H9 (cell line): ENCODE data around the gene DUSP11. TPM values are rescaled to one million over a fixed set of nuclear protein-coding genes. Genes with fewer than 3 reads are reported as not detected.
"Not testable (repeated sequence)": the region's sequence is repeated elsewhere in the genome, so short reads cannot be mapped to it uniquely, and the experiment has no call there.

ENCODE experiments used
- DNase-seq: peaks from one replicate; pipeline ENCODE4 v3.0.0-alpha.2; 2017
- H2AFZ ChIP-seq: one replicate; pipeline ENCODE4 v1.6.1; 2013; ENCODE audit warnings: mild to moderate bottlenecking, low read length, control low read depth, moderate library complexity
- H2AK5ac ChIP-seq: 2 replicates; pipeline ENCODE4 v1.6.1; 2013; ENCODE audit warnings: low read length, control low read depth, mixed read lengths; ENCODE audit not compliant: insufficient read length
- H2BK120ac ChIP-seq: one replicate; pipeline ENCODE4 v1.6.1; 2013; ENCODE audit warnings: low read depth, mild to moderate bottlenecking, low read length, control low read depth, inconsistent platforms; ENCODE audit not compliant: poor library complexity, severe bottlenecking
- H2BK12ac ChIP-seq: 2 replicates; pipeline ENCODE4 v1.6.1; 2013; ENCODE audit warnings: low read length, control low read depth, mixed read lengths, low read depth; ENCODE audit not compliant: insufficient read length
- H2BK15ac ChIP-seq: 2 replicates; pipeline ENCODE4 v1.6.1; 2013; ENCODE audit warnings: low read depth, low read length, control low read depth
- H2BK20ac ChIP-seq: one replicate; pipeline ENCODE4 v1.6.1; 2013; ENCODE audit warnings: low read depth, mild to moderate bottlenecking, low read length, control low read depth, inconsistent platforms; ENCODE audit not compliant: poor library complexity, severe bottlenecking
- H2BK5ac ChIP-seq: 2 replicates; pipeline ENCODE4 v1.6.1; 2013; ENCODE audit warnings: low read length, control low read depth, mixed read lengths; ENCODE audit not compliant: insufficient read length
- H3K14ac ChIP-seq: 2 replicates; pipeline ENCODE4 v1.6.1; 2013; ENCODE audit warnings: low read length, control low read depth; ENCODE audit not compliant: insufficient read depth
- H3K18ac ChIP-seq: 2 replicates; pipeline ENCODE4 v1.6.1; 2013; ENCODE audit warnings: low read depth, mild to moderate bottlenecking, mixed read lengths, low read length, control low read depth; ENCODE audit not compliant: insufficient read length
- H3K23ac ChIP-seq: 2 replicates; pipeline ENCODE4 v1.6.1; 2013; ENCODE audit warnings: low read length, control low read depth, mixed read lengths, low read depth; ENCODE audit not compliant: insufficient read length
- H3K23me2 ChIP-seq: 2 replicates; pipeline ENCODE4 v1.6.1; 2013; ENCODE audit warnings: low read depth, mild to moderate bottlenecking, mixed read lengths, low read length, control low read depth; ENCODE audit not compliant: insufficient read length, poor library complexity, severe bottlenecking
- H3K27ac ChIP-seq: 2 replicates; pipeline ENCODE4 v1.5.1; 2013; ENCODE audit warnings: low read length, control low read depth, mixed read lengths, low read depth; ENCODE audit not compliant: insufficient read length
- H3K27me3 ChIP-seq: 2 replicates; pipeline ENCODE4 v1.6.1; 2013; ENCODE audit warnings: low read length, control low read depth, inconsistent platforms; ENCODE audit not compliant: insufficient read depth
- H3K4ac ChIP-seq: 2 replicates; pipeline ENCODE4 v1.6.1; 2013; ENCODE audit warnings: low read depth, mild to moderate bottlenecking, control low read depth, inconsistent platforms, low read length, moderate library complexity
- H3K4me1 ChIP-seq: 2 replicates; pipeline ENCODE4 v1.6.1; 2013; ENCODE audit warnings: low read length, control low read depth, inconsistent platforms; ENCODE audit not compliant: insufficient read depth
- H3K4me2 ChIP-seq: 2 replicates; pipeline ENCODE4 v1.6.1; 2013; ENCODE audit warnings: low read length, control low read depth, mixed read lengths; ENCODE audit not compliant: insufficient read length, insufficient read depth
- H3K56ac ChIP-seq: 2 replicates; pipeline ENCODE4 v1.6.1; 2013; ENCODE audit warnings: low read depth, mild to moderate bottlenecking, mixed read lengths, low read length, control low read depth; ENCODE audit not compliant: insufficient read length
- H3K79me1 ChIP-seq: 2 replicates; pipeline ENCODE4 v1.6.1; 2013; ENCODE audit warnings: low read depth, mild to moderate bottlenecking, moderate library complexity, low read length, control low read depth, inconsistent platforms; ENCODE audit not compliant: insufficient read depth, poor library complexity, severe bottlenecking
- H3K79me2 ChIP-seq: 2 replicates; pipeline ENCODE4 v1.6.1; 2013; ENCODE audit warnings: low read length, control low read depth, inconsistent platforms; ENCODE audit not compliant: insufficient read depth
- H3K9ac ChIP-seq: 2 replicates; pipeline ENCODE4 v1.6.1; 2013; ENCODE audit warnings: low read length, control low read depth, mixed read lengths; ENCODE audit not compliant: insufficient read length; ENCODE audit errors: extremely low read depth
- H3K9me3 ChIP-seq: one replicate; pipeline ENCODE4 v1.6.1; 2013; ENCODE audit warnings: low read depth, low read length, inconsistent platforms; ENCODE audit not compliant: control insufficient read depth
- H3T11ph ChIP-seq: one replicate; pipeline ENCODE4 v1.6.1; 2013; ENCODE audit warnings: mild to moderate bottlenecking, low read length, control low read depth, inconsistent platforms
- H4K20me1 ChIP-seq: one replicate; pipeline ENCODE4 v1.6.1; 2013; ENCODE audit not compliant: control insufficient read depth, insufficient read length, insufficient read depth
- H4K5ac ChIP-seq: 2 replicates; pipeline ENCODE4 v1.6.1; 2013; ENCODE audit warnings: low read depth, mild to moderate bottlenecking, mixed read lengths, low read length, control low read depth; ENCODE audit not compliant: insufficient read length
- H4K8ac ChIP-seq: replicated peaks from 2 replicates; pipeline ENCODE4 v1.6.1; 2013; ENCODE audit warnings: low read length, control low read depth, mixed read lengths, low read depth; ENCODE audit not compliant: insufficient read length
- H4K91ac ChIP-seq: 2 replicates; pipeline ENCODE4 v1.6.1; 2013; ENCODE audit warnings: low read depth, mild to moderate bottlenecking, moderate library complexity, mixed read lengths, low read length, control low read depth; ENCODE audit not compliant: insufficient read length
- H3K27ac Mint-ChIP-seq, 3 experiments: 2 replicates in 2 of 3; 3 replicates in 1 of 3; pipeline ENCODE4 v1.8.0; 2020 to 2021; ENCODE audit warnings: mixed read lengths in 3 of 3, mild to moderate bottlenecking in 1 of 3, moderate library complexity in 1 of 3
- H3K27me3 Mint-ChIP-seq: 2 replicates; pipeline ENCODE4 v1.8.0; 2021; ENCODE audit warnings: low read depth, mild to moderate bottlenecking, moderate library complexity, mixed read lengths
- H3K36me3 Mint-ChIP-seq, 3 experiments: 2 replicates in 2 of 3; 3 replicates in 1 of 3; pipeline ENCODE4 v1.8.0; 2020 to 2021; ENCODE audit warnings: low read depth in 3 of 3, mixed read lengths in 3 of 3; ENCODE audit not compliant: insufficient read depth in 1 of 3
- H3K4me1 Mint-ChIP-seq, 2 experiments: 2 replicates each; pipeline ENCODE4 v1.8.0; 2020; ENCODE audit warnings: mixed read lengths in 2 of 2
- H3K4me3 Mint-ChIP-seq, 2 experiments: 2 replicates in 1 of 2; 3 replicates in 1 of 2; pipeline ENCODE4 v1.8.0; 2020 to 2021; ENCODE audit warnings: mild to moderate bottlenecking in 2 of 2, mixed read lengths in 2 of 2, moderate library complexity in 1 of 2
- H3K9me3 Mint-ChIP-seq, 2 experiments: 2 replicates in 1 of 2; 3 replicates in 1 of 2; pipeline ENCODE4 v1.8.0; 2020; ENCODE audit warnings: mild to moderate bottlenecking in 2 of 2, mixed read lengths in 2 of 2, moderate library complexity in 1 of 2
- WGBS: extraction: QIAGEN DNeasy Blood & Tissue Kit; methylation state at CpG from one replicate; pipeline ENCODE4 v1.1.7; 2013; ENCODE audit warnings: missing lambda C conversion rate, low lambda C conversion rate, mixed read lengths; ENCODE audit not compliant: insufficient read length; ENCODE audit errors: extremely low coverage; 5-methylcytosine and 5-hydroxymethylcytosine counted together
- total RNA-seq: library from RNA; stranded (reverse); gene quantifications from 2 replicates; pipeline ENCODE4 v1.2.1, GENCODE V29; 2021
- TF ChIP-seq, protein P1 (sequence below): fragments of 200-600 bp; sonication (generic); conservative IDR thresholded peaks from 3 replicates; pipeline ENCODE4 v1.8.0; 2021; ENCODE audit warnings: antibody characterized with exemption, mild to moderate bottlenecking

DUSP11 gene
- total RNA-seq, 1 experiment from 2014 or later: 21.4 TPM

DNA sequence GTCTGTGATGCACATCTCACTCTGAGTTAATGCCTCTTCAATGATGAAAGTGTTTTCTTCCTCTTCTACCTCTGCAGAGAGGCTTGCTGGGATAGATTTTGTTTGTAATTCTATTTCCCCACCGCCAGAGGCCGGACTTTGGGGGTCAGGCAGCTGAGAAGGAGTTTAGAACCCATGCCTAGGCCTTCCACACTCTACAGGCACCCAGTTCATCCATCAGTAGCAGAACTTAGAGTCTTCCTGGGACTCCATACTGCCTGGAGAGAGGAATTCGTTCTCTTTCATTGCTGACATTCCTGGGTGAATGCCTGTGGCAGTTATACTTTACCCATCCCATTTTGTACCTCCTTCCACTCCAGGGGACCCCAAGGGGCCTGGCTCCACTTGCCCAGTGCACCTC is 51.9 kb downstream of the DUSP11 start:
- no peak overlapping the region for H2BK20ac ChIP-seq
- H2BK5ac ChIP-seq: no peak overlapping the region
- H2BK15ac ChIP-seq: no peak overlapping the region
- H4K20me1 ChIP-seq: no peaks in the 10 kb centered on the region
- H3K4ac ChIP-seq: no peak overlapping the region
- Mint-ChIP-seq H3K9me3 (peaks cover 5 to 6% of the 10 kb centered on the region in 2 experiments; a peak in 4 of 5 replicates), H3K36me3 (peaks cover 17 to 36% (median 28%) of the 10 kb centered on the region in 3 experiments; a peak in 6 of 7 replicates), H3K4me3 (no peak overlapping the region), H3K27ac (no peak overlapping the region), H3K4me1 (no peaks in the 10 kb centered on the region), H3K27me3 (peaks cover 3% of the 10 kb centered on the region)
- DNase-seq: no peak
- no peaks in the 10 kb centered on the region for H3K4me1 ChIP-seq
- no peak overlapping the region for H3K18ac ChIP-seq
- no peaks in the 10 kb centered on the region for H3K79me2 ChIP-seq
- no peak overlapping the region for H2AK5ac ChIP-seq
- no peak overlapping the region for H3K4me2 ChIP-seq
- H2BK12ac ChIP-seq: no peak overlapping the region
- no peak overlapping the region for H3K14ac ChIP-seq
- no peak overlapping the region for H2BK120ac ChIP-seq
- H2AFZ ChIP-seq: no peak overlapping the region
- H3K56ac ChIP-seq: no peak overlapping the region
- H3K79me1 ChIP-seq: no peaks in the 10 kb centered on the region
- no peaks in the 10 kb centered on the region for H3K23me2 ChIP-seq
- no peak overlapping the region for H4K91ac ChIP-seq
- H3K27ac ChIP-seq: no peak overlapping the region
- no peak overlapping the region for H4K5ac ChIP-seq
- no peak overlapping the region for H4K8ac ChIP-seq
- TF ChIP-seq, protein P1, sequence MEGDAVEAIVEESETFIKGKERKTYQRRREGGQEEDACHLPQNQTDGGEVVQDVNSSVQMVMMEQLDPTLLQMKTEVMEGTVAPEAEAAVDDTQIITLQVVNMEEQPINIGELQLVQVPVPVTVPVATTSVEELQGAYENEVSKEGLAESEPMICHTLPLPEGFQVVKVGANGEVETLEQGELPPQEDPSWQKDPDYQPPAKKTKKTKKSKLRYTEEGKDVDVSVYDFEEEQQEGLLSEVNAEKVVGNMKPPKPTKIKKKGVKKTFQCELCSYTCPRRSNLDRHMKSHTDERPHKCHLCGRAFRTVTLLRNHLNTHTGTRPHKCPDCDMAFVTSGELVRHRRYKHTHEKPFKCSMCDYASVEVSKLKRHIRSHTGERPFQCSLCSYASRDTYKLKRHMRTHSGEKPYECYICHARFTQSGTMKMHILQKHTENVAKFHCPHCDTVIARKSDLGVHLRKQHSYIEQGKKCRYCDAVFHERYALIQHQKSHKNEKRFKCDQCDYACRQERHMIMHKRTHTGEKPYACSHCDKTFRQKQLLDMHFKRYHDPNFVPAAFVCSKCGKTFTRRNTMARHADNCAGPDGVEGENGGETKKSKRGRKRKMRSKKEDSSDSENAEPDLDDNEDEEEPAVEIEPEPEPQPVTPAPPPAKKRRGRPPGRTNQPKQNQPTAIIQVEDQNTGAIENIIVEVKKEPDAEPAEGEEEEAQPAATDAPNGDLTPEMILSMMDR: peak; percentile 23; the same call in 1 of the 3 replicates
- WGBS: no CpG with 5 or more reads among the region's 3 CpGs
- H3K23ac ChIP-seq: no peak overlapping the region
- no peaks in the 10 kb centered on the region for H3K9me3 ChIP-seq
- H3K9ac ChIP-seq: no peak overlapping the region
- H3K27me3 ChIP-seq: no peaks in the 10 kb centered on the region
- no peak overlapping the region for H3T11ph ChIP-seq

DNA sequence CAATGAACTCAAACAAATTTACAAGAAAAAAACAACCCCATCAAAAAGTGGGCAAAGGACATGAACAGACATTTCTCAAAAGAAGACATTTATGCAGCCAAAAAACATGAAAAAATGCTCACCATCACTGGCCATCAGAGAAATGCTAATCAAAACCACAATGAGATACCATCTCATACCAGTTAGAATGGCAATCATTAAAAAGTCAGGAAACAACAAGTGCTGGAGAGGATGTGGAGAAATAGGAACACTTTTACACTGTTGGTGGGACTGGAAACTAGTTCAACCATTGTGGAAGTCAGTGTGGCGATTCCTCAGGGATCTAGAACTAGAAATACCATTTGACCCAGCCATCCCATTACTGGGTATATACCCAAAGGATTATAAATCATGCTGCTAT is 53.2 kb downstream of the DUSP11 start:
- H2BK20ac ChIP-seq, H3K18ac ChIP-seq, H3K4me1 Mint-ChIP-seq, H2BK12ac ChIP-seq, H4K20me1 ChIP-seq, H3K23me2 ChIP-seq, H2AFZ ChIP-seq, H3K79me1 ChIP-seq, H3K9ac ChIP-seq, H3K4me2 ChIP-seq, H3T11ph ChIP-seq, H4K91ac ChIP-seq, H2BK15ac ChIP-seq, H3K23ac ChIP-seq, H2BK120ac ChIP-seq, H3K4ac ChIP-seq, H3K27ac Mint-ChIP-seq, H4K5ac ChIP-seq, H3K9me3 ChIP-seq, H3K56ac ChIP-seq, H2BK5ac ChIP-seq, H3K4me3 Mint-ChIP-seq, H3K79me2 ChIP-seq, H3K27ac ChIP-seq, DNase-seq, H3K4me1 ChIP-seq, H4K8ac ChIP-seq, H3K27me3 ChIP-seq, H3K14ac ChIP-seq, H2AK5ac ChIP-seq: not testable (repeated sequence)
- Mint-ChIP-seq H3K9me3 (peaks cover 17% of the 10 kb centered on the region in 2 experiments), H3K36me3 (peaks cover 12 to 33% (median 15%) of the 10 kb centered on the region in 3 experiments; a peak in 6 of 7 replicates), H3K27me3 (peaks cover 13% of the 10 kb centered on the region)
- no CpG with 5 or more reads among the region's 1 CpG for WGBS
